Activated T-cell treated with anti-CD3 and anti-CD28 coated beads, Interleukin-2, amount 50 U/mL, for 4 hours (primary cell): ENCODE results near the gene ING4. TPM values are rescaled to one million over a fixed set of nuclear protein-coding genes. Genes with fewer than 3 reads are reported as not detected.

Source experiments
- ATAC-seq, 2 donors: fragments of 200-7000 bp; cut with Tn5 transposase; one replicate each; pipeline ENCODE4 v1.10.0; 2021
- DNase-seq: peaks from one replicate; pipeline ENCODE4 v3.0.0-alpha.2; 2020
- H3K27me3 Mint-ChIP-seq: one replicate; pipeline ENCODE4 v1.8.0; 2021; ENCODE audit warnings: low read depth, mixed read lengths
- H3K36me3 Mint-ChIP-seq: one replicate; pipeline ENCODE4 v1.8.0; 2022; ENCODE audit warnings: mixed read lengths; ENCODE audit not compliant: insufficient read depth
- H3K4me1 Mint-ChIP-seq: one replicate; pipeline ENCODE4 v1.8.0; 2021; ENCODE audit warnings: low read depth, mixed read lengths
- H3K4me3 Mint-ChIP-seq: one replicate; pipeline ENCODE4 v1.8.0; 2021; ENCODE audit warnings: mild to moderate bottlenecking, moderate library complexity, mixed read lengths
- H3K9me3 Mint-ChIP-seq: one replicate; pipeline ENCODE4 v1.8.0; 2021; ENCODE audit warnings: mixed read lengths
- total RNA-seq, 3 donors: library from RNA; stranded (reverse); gene quantifications; one replicate each; pipeline ENCODE4 v1.2.1, GENCODE V29; 2021

ING4 gene
- total RNA-seq, 3 donors from 2014 or later: 5.9 to 7.5 (median 6.9) TPM

GRCh38 chr12:6662602-6662905 is 365 bp downstream of the ING4 start:
- H3K9me3 Mint-ChIP-seq: no peaks in the 10 kb centered on the region
- DNase-seq (no peak), ATAC-seq (peak; percentile 65 to 71)
- peaks cover 10% of the 10 kb centered on the region for H3K36me3 Mint-ChIP-seq
- H3K27me3 Mint-ChIP-seq: no peaks in the 10 kb centered on the region
- peak overlapping the region; percentile 92 for H3K4me3 Mint-ChIP-seq
- H3K4me1 Mint-ChIP-seq: peaks cover 31% of the 10 kb centered on the region

GRCh38 chr12:6653987-6654386 is 8.9 kb downstream of the ING4 start:
- peaks cover 33% of the 10 kb centered on the region for H3K36me3 Mint-ChIP-seq
- no peaks in the 10 kb centered on the region for H3K27me3 Mint-ChIP-seq
- H3K4me3 Mint-ChIP-seq: no peak overlapping the region
- ATAC-seq (no peak), DNase-seq (no peak)
- H3K9me3 Mint-ChIP-seq: no peaks in the 10 kb centered on the region
- peaks cover 9% of the 10 kb centered on the region for H3K4me1 Mint-ChIP-seq

GRCh38 chr12:6653342-6653741 is 9.6 kb downstream of the ING4 start:
- Mint-ChIP-seq H3K27me3 (no peaks in the 10 kb centered on the region), H3K36me3 (peaks cover 28% of the 10 kb centered on the region), H3K9me3 (no peaks in the 10 kb centered on the region), H3K4me3 (no peak overlapping the region), H3K4me1 (peaks cover 4% of the 10 kb centered on the region)
- no peak for DNase-seq
- no peak for ATAC-seq

GRCh38 chr12:6652391-6652790 is 10.5 kb downstream of the ING4 start:
- Mint-ChIP-seq H3K9me3 (no peaks in the 10 kb centered on the region), H3K36me3 (peaks cover 34% of the 10 kb centered on the region), H3K4me1 (peaks cover 2% of the 10 kb centered on the region), H3K4me3 (no peak overlapping the region), H3K27me3 (no peaks in the 10 kb centered on the region)
- DNase-seq (no peak), ATAC-seq (no peak)

GRCh38 chr12:6650832-6651231 is 12.1 kb downstream of the ING4 start:
- no peak for ATAC-seq
- Mint-ChIP-seq H3K9me3 (no peaks in the 10 kb centered on the region), H3K36me3 (peaks cover 33% of the 10 kb centered on the region), H3K27me3 (no peaks in the 10 kb centered on the region), H3K4me3 (no peak overlapping the region), H3K4me1 (peaks cover 7% of the 10 kb centered on the region)
- DNase-seq: no peak

GRCh38 chr12:6647083-6647604 is 15.8 kb downstream of the ING4 start, which contains the start of gene ACRBP:
ACRBP (minus strand) TSS chr12:6647432; CDS start chr12:6647366, 66 bp downstream.
- Mint-ChIP-seq H3K9me3 (peaks cover 18% of the 10 kb centered on the region), H3K36me3 (peaks cover 25% of the 10 kb centered on the region), H3K4me3 (peak within 1 kb of the TSS; percentile 65), H3K4me1 (peaks cover 14% of the 10 kb centered on the region), H3K27me3 (no peaks in the 10 kb centered on the region)
- DNase-seq (peak; percentile 11), ATAC-seq (peak; percentile 85 to 89)

GRCh38 chr12:6646276-6647082 is 16.4 kb downstream of the ING4 start:
- Mint-ChIP-seq H3K4me1 (peaks cover 14% of the 10 kb centered on the region), H3K4me3 (peak overlapping the region; percentile 65), H3K36me3 (peaks cover 22% of the 10 kb centered on the region), H3K27me3 (no peaks in the 10 kb centered on the region), H3K9me3 (peaks cover 18% of the 10 kb centered on the region)
- no peak for ATAC-seq
- no peak for DNase-seq

- Mint-ChIP-seq H3K27me3 (no peaks in the 10 kb centered on the region), H3K9me3 (peaks cover 18% of the 10 kb centered on the region), H3K4me1 (peaks cover 14% of the 10 kb centered on the region), H3K36me3 (peaks cover 15% of the 10 kb centered on the region), H3K4me3 (no peak overlapping the region)
- ATAC-seq: no peak
- DNase-seq: no peak
Measured at GRCh38 chr12:6644903-6645302, 18.0 kb downstream of the ING4 start.

- H3K4me3 Mint-ChIP-seq: no peak overlapping the region
- no peaks in the 10 kb centered on the region for H3K27me3 Mint-ChIP-seq
- no peak for DNase-seq
- no peak for ATAC-seq
- H3K4me1 Mint-ChIP-seq: peaks cover 14% of the 10 kb centered on the region
- peaks cover 15% of the 10 kb centered on the region for H3K36me3 Mint-ChIP-seq
- peaks cover 18% of the 10 kb centered on the region for H3K9me3 Mint-ChIP-seq
Measured at GRCh38 chr12:6644257-6644596, 18.7 kb downstream of the ING4 start.

- peaks cover 15% of the 10 kb centered on the region for H3K36me3 Mint-ChIP-seq
- DNase-seq: no peak
- H3K4me1 Mint-ChIP-seq: peaks cover 14% of the 10 kb centered on the region
- H3K9me3 Mint-ChIP-seq: peaks cover 18% of the 10 kb centered on the region
- no peak overlapping the region for H3K4me3 Mint-ChIP-seq
- ATAC-seq: no peak
- no peaks in the 10 kb centered on the region for H3K27me3 Mint-ChIP-seq
Measured at GRCh38 chr12:6643569-6644256, 19.2 kb downstream of the ING4 start.

- H3K4me1 Mint-ChIP-seq: peaks cover 19% of the 10 kb centered on the region
- H3K4me3 Mint-ChIP-seq: no peak overlapping the region
- peaks cover 18% of the 10 kb centered on the region for H3K9me3 Mint-ChIP-seq
- ATAC-seq (no peak), DNase-seq (no peak)
- H3K36me3 Mint-ChIP-seq: peaks cover 8% of the 10 kb centered on the region
- H3K27me3 Mint-ChIP-seq: no peaks in the 10 kb centered on the region
Measured at GRCh38 chr12:6641131-6641530, 21.8 kb downstream of the ING4 start.

GRCh38 chr12:6640497-6640896 is 22.4 kb downstream of the ING4 start:
- Mint-ChIP-seq H3K27me3 (no peaks in the 10 kb centered on the region), H3K9me3 (peaks cover 18% of the 10 kb centered on the region), H3K36me3 (peaks cover 8% of the 10 kb centered on the region), H3K4me1 (peaks cover 25% of the 10 kb centered on the region), H3K4me3 (no peak overlapping the region)
- DNase-seq: no peak
- no peak for ATAC-seq

GRCh38 chr12:6639151-6639801 is 23.6 kb downstream of the ING4 start:
- no peak for DNase-seq
- no peak for ATAC-seq
- H3K4me1 Mint-ChIP-seq: peaks cover 32% of the 10 kb centered on the region
- no peaks in the 10 kb centered on the region for H3K27me3 Mint-ChIP-seq
- no peak overlapping the region for H3K4me3 Mint-ChIP-seq
- peaks cover 3% of the 10 kb centered on the region for H3K36me3 Mint-ChIP-seq
- peaks cover 11% of the 10 kb centered on the region for H3K9me3 Mint-ChIP-seq

- Mint-ChIP-seq H3K36me3 (peaks cover 2% of the 10 kb centered on the region), H3K4me3 (no peak overlapping the region), H3K27me3 (no peaks in the 10 kb centered on the region), H3K9me3 (peaks cover 4% of the 10 kb centered on the region), H3K4me1 (peaks cover 32% of the 10 kb centered on the region)
- DNase-seq (no peak), ATAC-seq (no peak)
Measured at GRCh38 chr12:6638305-6638704, 24.6 kb downstream of the ING4 start.
